Panc1 (cell line): ENCODE measurements around the gene SNURF.

Experiments used
- CTCF ChIP-seq: fragments of 450-650 bp; IDR thresholded peaks from 2 replicates; pipeline ENCODE4 v1.5.1; 2017; ENCODE audit warnings: mild to moderate bottlenecking
- POLR2AphosphoS5 ChIP-seq: IDR thresholded peaks from 2 replicates; pipeline ENCODE4 v1.6.1; 2012; ENCODE audit warnings: mild to moderate bottlenecking, low read depth, low read length, moderate library complexity

- TF ChIP-seq CTCF = no peak
- no peak for TF ChIP-seq POLR2AphosphoS5
Observed at GRCh38 chr15:24933716-24934115, 21.1 kb upstream of the SNURF start.
